Stomach (tissue), 9 donors: ENCODE data around the gene CHST12. TPM values are rescaled to one million over a fixed set of nuclear protein-coding genes. Genes with fewer than 3 reads are reported as not detected.
A peak's percentile ranks its signal among the peaks of the same experiment; 100 is the strongest.
"Not testable (repeated sequence)": the region's sequence is repeated elsewhere in the genome, so short reads cannot be mapped to it uniquely, and the experiment has no call there.

Experiments
- DNase-seq, 2 donors: peaks; one replicate each; pipeline versions ENCODE4 v3.0.0 to v3.0.0-alpha.2; 2013 to 2019
- H3K27ac ChIP-seq, 5 donors: fragments of 200-600 bp in 4 of 5; sonication (generic) in 4 of 5; one replicate each; pipeline ENCODE4 v1.5.1; 2013 to 2019; ENCODE audit warnings: mild to moderate bottlenecking in 1 of 5, moderate library complexity in 1 of 5
- H3K27me3 ChIP-seq, 3 donors: fragments of 200-600 bp; sonication (generic); one replicate each; pipeline ENCODE4 v1.5.1; 2017 to 2019; ENCODE audit warnings: mixed run types in 1 of 3
- H3K36me3 ChIP-seq, 4 donors: fragments of 200-600 bp; sonication (generic); 1 replicate in 3 of 4; 2 replicates in 1 of 4; pipeline ENCODE4 v1.5.1; 2016 to 2019
- H3K4me1 ChIP-seq, 4 donors: fragments of 200-600 bp; sonication (generic); one replicate each; pipeline ENCODE4 v1.5.1; 2016 to 2019
- H3K4me3 ChIP-seq, 4 donors: fragments of 200-600 bp; sonication (generic) in 3 of 4; one replicate each; pipeline ENCODE4 v1.5.1; 2016 to 2019; ENCODE audit warnings: mild to moderate bottlenecking in 1 of 4
- H3K9me3 ChIP-seq, 4 donors: fragments of 200-600 bp; sonication (generic); one replicate each; pipeline ENCODE4 v1.5.1; 2016 to 2019
- EP300 ChIP-seq: sonication (generic); formaldehyde crosslinking; IDR thresholded peaks from one replicate; pipeline ENCODE4 v1.6.1; 2017; ENCODE audit warnings: antibody characterized with exemption
- POLR2A ChIP-seq, 4 donors: fragments of 450-650 bp; IDR thresholded peaks; one replicate each; pipeline ENCODE4 v1.6.1; 2016; ENCODE audit warnings: antibody characterized with exemption in 4 of 4, control low read depth in 2 of 4, mild to moderate bottlenecking in 1 of 4, moderate library complexity in 1 of 4
- POLR2AphosphoS5 ChIP-seq, 3 donors: sonication (generic); formaldehyde crosslinking; IDR thresholded peaks; one replicate each; pipeline ENCODE4 v1.6.1; 2016; ENCODE audit warnings: antibody characterized with exemption in 3 of 3
- WGBS, 5 donors: extraction: QIAGEN DNeasy Blood & Tissue Kit in 3 of 5; methylation state at CpG; one replicate each; pipeline versions ENCODE4 v1.1.5 to v1.1.7; 2013 to 2018; 5-methylcytosine and 5-hydroxymethylcytosine counted together
- intact Hi-C: fragments of 100-400 bp; cut with DNase I; formaldehyde crosslinking; loops from one replicate; pipeline ENCODE4 v1.15.1; 2023; ENCODE audit warnings: low total_unique reads
- polyA plus RNA-seq, 3 donors: library from polyadenylated mRNA; stranded (reverse); fragments of 200-250 nt; gene quantifications; one replicate each; pipeline ENCODE4 v1.2.3, GENCODE V29; 2013
- total RNA-seq, 5 donors: library from RNA; depleted of rRNA; stranded (reverse); fragments of >200 nt; gene quantifications; one replicate each; pipeline versions ENCODE4 v1.1.0 to v1.2.3, GENCODE V29; 2014 to 2016
- TF ChIP-seq, protein P1 (sequence below), 7 experiments: fragments of 450-650 bp in 4 of 7; fragments of 200-600 bp in 3 of 7; sonication (generic) in 3 of 7; IDR thresholded peaks; one replicate each; pipeline ENCODE4 v1.5.1; 2016 to 2019; ENCODE audit warnings: antibody characterized with exemption in 7 of 7, control low read depth in 2 of 7, mild to moderate bottlenecking in 1 of 7
- donor health status: healthy with polysubstance abuse.
- donor health status: Bipolar disorder and iron deficiency.
- donor health status: healthy.

The CHST12 gene
- total and polyA plus RNA-seq, 8 donors, result 1.7 to 23.0 (median 6.3) TPM

DNA sequence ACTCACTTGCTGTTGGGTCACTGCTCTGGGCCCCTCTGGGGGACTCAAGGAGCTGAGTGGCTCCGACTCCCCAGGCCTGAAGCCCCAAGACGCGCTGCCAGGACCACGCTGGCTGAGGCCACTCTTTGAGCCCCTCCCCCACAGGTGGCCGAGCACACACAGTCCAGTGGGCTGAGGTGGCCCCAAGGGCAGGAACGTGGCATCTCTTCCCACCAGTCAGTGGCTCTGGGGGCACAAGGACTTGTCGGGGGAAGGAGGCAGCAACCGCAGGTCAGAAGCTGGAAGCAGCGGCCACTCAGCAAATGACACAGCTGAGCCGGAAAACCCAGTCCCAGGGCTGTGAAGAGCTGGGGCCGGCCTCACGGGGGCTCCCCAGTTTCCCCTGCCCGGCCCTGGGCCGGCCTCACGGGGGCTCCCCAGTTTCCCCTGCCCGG, 48.7 kb downstream of the CHST12 start:
- intact Hi-C loops, result no loop called here

DNA sequence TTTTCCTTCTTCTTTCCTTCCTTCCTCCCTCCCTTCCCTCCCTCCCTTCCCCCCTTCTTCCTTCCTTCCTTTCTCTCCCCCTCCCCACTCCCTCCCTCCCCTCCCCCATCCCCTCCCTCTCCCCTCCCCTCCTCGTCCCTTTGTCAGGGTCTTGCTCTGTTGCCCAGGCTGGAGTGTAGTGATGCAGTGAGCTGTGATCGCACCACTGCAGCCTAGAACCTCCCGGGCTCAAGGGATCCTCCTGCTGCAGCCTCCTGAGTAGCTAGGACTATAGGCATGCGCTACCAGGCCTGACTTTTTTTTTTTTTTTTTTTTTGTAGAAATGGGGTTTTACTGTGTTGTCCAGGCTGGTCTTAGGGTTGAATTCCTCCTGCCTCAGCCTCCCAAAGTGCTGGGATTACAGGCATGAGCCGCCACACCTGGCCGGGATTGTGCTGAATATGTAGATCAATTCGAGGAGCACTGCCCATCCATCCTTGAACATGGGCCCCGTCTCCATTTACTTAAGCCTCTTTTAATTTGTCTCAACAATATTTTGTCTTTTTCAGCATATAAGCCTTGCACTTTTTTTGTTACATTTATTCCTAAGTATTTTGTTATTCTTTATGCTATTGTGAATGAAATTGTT, 49.3 kb downstream of the CHST12 start:
- 84 to 94% (median 88%) methylated on average over 7 to 8 of the region's 8 CpGs for WGBS, 5 donors
- Histone ChIP-seq H3K9me3 (no peaks in the 10 kb centered on the region), H3K36me3 (no peaks in the 10 kb centered on the region), H3K27ac (no peak overlapping the region), H3K27me3 (no peaks in the 10 kb centered on the region), H3K4me1 (peaks cover 7 to 15% (median 14%) of the 10 kb centered on the region in 4 donors), H3K4me3 (no peak overlapping the region)
- TF ChIP-seq, protein P1, sequence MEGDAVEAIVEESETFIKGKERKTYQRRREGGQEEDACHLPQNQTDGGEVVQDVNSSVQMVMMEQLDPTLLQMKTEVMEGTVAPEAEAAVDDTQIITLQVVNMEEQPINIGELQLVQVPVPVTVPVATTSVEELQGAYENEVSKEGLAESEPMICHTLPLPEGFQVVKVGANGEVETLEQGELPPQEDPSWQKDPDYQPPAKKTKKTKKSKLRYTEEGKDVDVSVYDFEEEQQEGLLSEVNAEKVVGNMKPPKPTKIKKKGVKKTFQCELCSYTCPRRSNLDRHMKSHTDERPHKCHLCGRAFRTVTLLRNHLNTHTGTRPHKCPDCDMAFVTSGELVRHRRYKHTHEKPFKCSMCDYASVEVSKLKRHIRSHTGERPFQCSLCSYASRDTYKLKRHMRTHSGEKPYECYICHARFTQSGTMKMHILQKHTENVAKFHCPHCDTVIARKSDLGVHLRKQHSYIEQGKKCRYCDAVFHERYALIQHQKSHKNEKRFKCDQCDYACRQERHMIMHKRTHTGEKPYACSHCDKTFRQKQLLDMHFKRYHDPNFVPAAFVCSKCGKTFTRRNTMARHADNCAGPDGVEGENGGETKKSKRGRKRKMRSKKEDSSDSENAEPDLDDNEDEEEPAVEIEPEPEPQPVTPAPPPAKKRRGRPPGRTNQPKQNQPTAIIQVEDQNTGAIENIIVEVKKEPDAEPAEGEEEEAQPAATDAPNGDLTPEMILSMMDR (IDR thresholded peaks at IDR 0.05), result no peak
- no peak for TF ChIP-seq POLR2A (IDR thresholded peaks at IDR 0.05)
- no peak for TF ChIP-seq EP300
- no peak for TF ChIP-seq POLR2AphosphoS5 (IDR thresholded peaks at IDR 0.05)
- no peak for DNase-seq
- intact Hi-C loops, result no loop called here

More for the DNA sequence above, 48.7 kb downstream of the CHST12 start:
- H3K4me1 ChIP-seq, result peaks cover 7 to 15% (median 14%) of the 10 kb centered on the region in 4 donors
- TF ChIP-seq EP300 (no peak), POLR2A (IDR thresholded peaks at IDR 0.05) (no peak), POLR2AphosphoS5 (IDR thresholded peaks at IDR 0.05) (no peak)
- TF ChIP-seq, protein P1 (IDR thresholded peaks at IDR 0.05), result no peak
- peak overlapping the region; percentile 30 to 49 (median 37) for H3K4me3 ChIP-seq
- WGBS, 5 donors, result 18 to 36% (median 26%) methylated on average over 1 to 16 of the region's 16 CpGs
- no peaks in the 10 kb centered on the region for H3K27me3 ChIP-seq
- no peaks in the 10 kb centered on the region for H3K9me3 ChIP-seq
- DNase-seq, result peak in 1 of 2 donors; percentile 60
- peaks cover 0 to 4% (median 0%) of the 10 kb centered on the region in 4 donors for H3K36me3 ChIP-seq
- peak overlapping the region in 2 of 5 donors; percentile 36 to 49 for H3K27ac ChIP-seq

DNA sequence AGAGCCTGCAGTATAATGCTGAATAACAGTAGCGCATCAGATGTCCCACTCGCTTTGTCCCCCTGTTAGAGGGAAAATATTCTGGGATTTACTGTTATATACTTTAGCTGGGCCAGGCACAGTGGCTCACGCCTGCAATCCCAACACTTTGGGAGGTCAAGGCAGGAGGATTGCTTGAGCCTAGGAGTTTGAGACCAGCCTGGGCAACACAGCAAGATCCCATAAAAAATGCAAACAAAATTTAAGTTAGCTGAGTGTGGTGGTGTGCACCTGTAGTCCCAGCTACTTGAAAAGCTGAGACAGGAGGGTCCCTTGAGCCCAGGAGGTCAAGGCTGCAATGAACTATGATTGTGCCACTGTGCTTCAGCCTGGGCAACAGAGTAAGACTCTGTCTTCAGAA, 50.4 kb downstream of the CHST12 start:
- H3K9me3 ChIP-seq, DNase-seq, H3K4me3 ChIP-seq, H3K27ac ChIP-seq, intact Hi-C loops, H3K27me3 ChIP-seq, H3K36me3 ChIP-seq: not testable (repeated sequence)
- WGBS, 5 donors, result 93 to 98% (median 96%) methylated on average over 3 of the region's 3 CpGs
- H3K4me1 ChIP-seq, result peaks cover 7 to 15% (median 14%) of the 10 kb centered on the region in 4 donors

DNA sequence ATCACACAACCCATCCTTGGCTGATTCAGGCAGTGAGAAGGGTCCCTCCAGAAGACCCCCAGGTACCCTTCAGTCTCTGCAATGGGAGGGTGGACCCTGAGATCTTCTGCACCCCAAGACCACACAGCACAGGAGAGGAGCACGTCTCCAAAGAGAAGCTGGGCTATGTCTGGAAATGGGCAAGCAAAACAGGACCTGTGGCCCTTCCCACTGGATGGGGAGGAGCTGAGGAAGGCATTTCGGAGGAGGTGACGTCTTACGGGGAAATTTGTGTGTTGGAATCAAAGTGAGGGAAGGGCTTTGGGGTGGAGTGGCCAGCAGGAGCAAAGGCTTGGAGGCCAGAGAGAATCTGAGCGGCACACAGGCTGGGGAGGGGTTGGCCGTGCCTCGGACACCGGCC, 56.3 kb downstream of the CHST12 start:
- intact Hi-C loops, result loop anchor here (10.0 kb wide), 1 partner anchor 105 kb away; no protein-coding TSS in a partner anchor
- TF ChIP-seq, protein P1 (IDR thresholded peaks at IDR 0.05), result no peak
- TF ChIP-seq EP300 (no peak), POLR2AphosphoS5 (IDR thresholded peaks at IDR 0.05) (no peak), POLR2A (IDR thresholded peaks at IDR 0.05) (no peak)
- H3K36me3 ChIP-seq, result no peaks in the 10 kb centered on the region
- 67 to 92% (median 83%) methylated on average over 8 of the region's 8 CpGs for WGBS, 5 donors
- H3K4me1 ChIP-seq, result no peaks in the 10 kb centered on the region
- H3K9me3 ChIP-seq, result no peaks in the 10 kb centered on the region
- no peak overlapping the region for H3K4me3 ChIP-seq
- H3K27ac ChIP-seq, result no peak overlapping the region
- no peak for DNase-seq
- no peaks in the 10 kb centered on the region for H3K27me3 ChIP-seq

DNA sequence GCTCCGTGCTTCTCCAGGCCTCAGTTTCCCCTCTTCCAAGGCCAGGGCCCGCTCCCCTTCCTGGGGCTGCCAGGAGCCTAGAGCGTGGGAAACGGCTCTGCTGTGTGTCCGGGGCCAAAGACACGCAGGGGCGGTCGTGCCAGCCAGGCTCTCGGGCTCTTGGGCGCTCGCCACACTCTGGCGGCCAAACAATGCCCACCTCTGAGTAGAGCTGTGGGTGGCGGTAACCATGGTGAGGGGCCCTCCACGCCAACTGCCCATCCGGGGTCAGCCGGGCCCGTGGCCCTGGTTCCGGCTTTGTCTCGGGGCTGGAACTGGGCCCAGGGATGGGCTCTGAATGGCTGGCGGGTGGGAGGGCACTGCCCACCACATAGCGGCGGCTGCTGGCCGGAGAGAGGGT, 56.8 kb downstream of the CHST12 start:
- no peaks in the 10 kb centered on the region for H3K9me3 ChIP-seq
- no peak overlapping the region for H3K4me3 ChIP-seq
- intact Hi-C loops, result loop anchor here (10.0 kb wide), 1 partner anchor 105 kb away; no protein-coding TSS in a partner anchor
- 85 to 91% (median 89%) methylated on average over 6 to 23 of the region's 23 CpGs for WGBS, 5 donors
- no peaks in the 10 kb centered on the region for H3K27me3 ChIP-seq
- H3K36me3 ChIP-seq, result no peaks in the 10 kb centered on the region
- DNase-seq, result no peak
- no peaks in the 10 kb centered on the region for H3K4me1 ChIP-seq
- H3K27ac ChIP-seq, result no peak overlapping the region
- TF ChIP-seq, protein P1 (IDR thresholded peaks at IDR 0.05), result no peak
- TF ChIP-seq POLR2AphosphoS5 (IDR thresholded peaks at IDR 0.05) (no peak), POLR2A (IDR thresholded peaks at IDR 0.05) (no peak), EP300 (no peak)
